Neural progenitor cell (in vitro differentiated cells): Measurements from ENCODE around the gene TSR3.

ENCODE experiments used
- EZH2 ChIP-seq: fragments of 200-600 bp; sonication (generic); IDR thresholded peaks from 2 replicates; pipeline ENCODE4 v1.6.1; 2017; ENCODE audit warnings: antibody characterized with exemption, mild to moderate bottlenecking, moderate library complexity
- TF ChIP-seq, protein P1 (sequence below): fragments of 200-600 bp; sonication (generic); IDR thresholded peaks from 2 replicates; pipeline ENCODE4 v1.5.1; 2017; ENCODE audit warnings: antibody characterized with exemption, mild to moderate bottlenecking

DNA sequence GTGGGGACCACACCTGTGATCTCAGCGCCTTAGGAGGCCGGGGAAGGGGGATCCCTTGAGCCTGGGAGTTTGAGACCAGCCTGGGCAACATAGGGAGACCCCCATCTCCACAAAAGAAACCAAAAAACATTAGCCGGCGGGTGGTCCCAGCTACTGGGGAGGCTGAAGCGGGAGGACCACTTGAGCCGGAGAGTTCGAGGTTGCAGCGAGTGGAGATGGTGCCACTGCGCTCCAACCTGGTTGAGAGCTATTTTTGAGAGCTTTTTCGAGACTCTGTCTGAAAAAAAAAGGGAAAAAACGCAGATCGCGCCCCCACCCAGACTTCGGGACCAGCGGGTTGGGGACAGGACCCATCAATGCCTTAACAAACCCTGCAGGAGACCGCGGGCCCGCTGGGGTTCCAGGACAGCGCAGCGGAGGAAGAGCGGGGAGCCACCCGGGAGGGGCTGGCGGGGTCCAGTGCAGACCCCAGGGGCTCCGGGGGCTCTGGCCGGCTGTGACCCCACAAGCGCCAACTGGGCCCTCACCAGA lies 19.0 kb downstream of the TSR3 start:
- TF ChIP-seq, protein P1, sequence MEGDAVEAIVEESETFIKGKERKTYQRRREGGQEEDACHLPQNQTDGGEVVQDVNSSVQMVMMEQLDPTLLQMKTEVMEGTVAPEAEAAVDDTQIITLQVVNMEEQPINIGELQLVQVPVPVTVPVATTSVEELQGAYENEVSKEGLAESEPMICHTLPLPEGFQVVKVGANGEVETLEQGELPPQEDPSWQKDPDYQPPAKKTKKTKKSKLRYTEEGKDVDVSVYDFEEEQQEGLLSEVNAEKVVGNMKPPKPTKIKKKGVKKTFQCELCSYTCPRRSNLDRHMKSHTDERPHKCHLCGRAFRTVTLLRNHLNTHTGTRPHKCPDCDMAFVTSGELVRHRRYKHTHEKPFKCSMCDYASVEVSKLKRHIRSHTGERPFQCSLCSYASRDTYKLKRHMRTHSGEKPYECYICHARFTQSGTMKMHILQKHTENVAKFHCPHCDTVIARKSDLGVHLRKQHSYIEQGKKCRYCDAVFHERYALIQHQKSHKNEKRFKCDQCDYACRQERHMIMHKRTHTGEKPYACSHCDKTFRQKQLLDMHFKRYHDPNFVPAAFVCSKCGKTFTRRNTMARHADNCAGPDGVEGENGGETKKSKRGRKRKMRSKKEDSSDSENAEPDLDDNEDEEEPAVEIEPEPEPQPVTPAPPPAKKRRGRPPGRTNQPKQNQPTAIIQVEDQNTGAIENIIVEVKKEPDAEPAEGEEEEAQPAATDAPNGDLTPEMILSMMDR, result no peak
- TF ChIP-seq EZH2, result peak; percentile 83
